Bronchial epithelial cell (primary cell): ENCODE data around the gene HACD2. TPM values are rescaled to one million over a fixed set of nuclear protein-coding genes. Genes with fewer than 3 reads are reported as not detected.

Source experiments
- DNase-seq: peaks from one replicate; pipeline ENCODE4 v3.0.0-alpha.2; 2010; ENCODE audit warnings: low read depth
- FAIRE-seq: peaks from 2 replicates; lab custom pipeline; 2011; peaks lifted over from hg19 to GRCh38; lab: Jason Lieb, UNC
- H3K27me3 ChIP-seq: 2 replicates; pipeline ENCODE4 v1.5.1; 2011; ENCODE audit warnings: low read length; ENCODE audit not compliant: control insufficient read depth, insufficient read depth
- H3K36me3 ChIP-seq: 2 replicates; pipeline ENCODE4 v1.5.1; 2011; ENCODE audit warnings: low read length; ENCODE audit not compliant: control insufficient read depth, insufficient read depth
- H3K4me3 ChIP-seq: 2 replicates; pipeline ENCODE4 v1.5.1; 2011; ENCODE audit warnings: mild to moderate bottlenecking, low read depth, low read length, control low read depth
- total RNA-seq: library from RNA; depleted of rRNA; stranded (reverse); fragments of >200 nt; gene quantifications from 2 replicates; pipeline ENCODE4 v1.2.1, GENCODE V29; 2014
- TF ChIP-seq, protein P1 (sequence below): IDR thresholded peaks from 2 replicates; pipeline ENCODE4 v1.5.1; 2011; ENCODE audit warnings: mild to moderate bottlenecking, moderate library complexity, low read length, control low read depth, inconsistent platforms; ENCODE audit not compliant: insufficient read depth, severe bottlenecking

HACD2 gene
- total RNA-seq, 1 donor from 2014 or later: 46.6 TPM

DNA sequence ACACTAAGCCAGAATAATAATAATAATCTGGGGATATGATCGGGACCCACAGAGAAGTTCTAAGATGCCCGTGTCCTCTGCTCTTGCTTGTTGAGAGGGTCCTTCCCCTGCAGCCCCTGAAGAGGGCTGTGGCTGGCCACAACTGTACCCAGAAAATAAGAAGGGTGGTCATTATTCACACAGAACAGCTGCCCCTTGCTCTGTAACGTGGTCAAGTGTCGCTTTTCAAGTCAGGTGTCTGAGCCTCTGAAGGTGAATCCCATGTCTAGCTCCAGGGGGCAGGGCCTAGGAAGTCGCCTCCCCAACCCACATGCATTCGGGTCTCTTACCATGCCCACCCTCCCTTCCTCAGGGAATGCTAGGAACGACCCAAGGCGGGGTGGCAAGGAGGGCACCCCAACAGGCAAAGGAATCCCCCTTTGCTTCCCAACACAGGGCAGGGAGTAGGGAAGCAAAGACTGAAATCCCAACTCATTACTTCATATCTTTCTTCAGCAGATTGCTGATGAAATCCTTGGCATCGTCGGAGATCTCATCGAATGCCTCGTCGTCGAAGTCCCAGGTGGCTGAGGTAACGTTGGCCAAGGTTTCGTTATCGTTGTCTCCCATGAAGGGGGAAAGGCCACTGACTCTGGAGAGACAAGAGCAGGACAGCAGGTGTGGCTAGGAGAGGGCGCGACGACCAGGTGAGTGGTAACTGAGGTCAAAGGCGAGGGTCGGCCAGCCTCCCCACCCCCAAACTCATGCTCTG lies 44.3 kb upstream of the HACD2 start:
- Histone ChIP-seq H3K4me3 (no peak overlapping the region), H3K36me3 (peaks cover 2% of the 10 kb centered on the region), H3K27me3 (no peaks in the 10 kb centered on the region)
- TF ChIP-seq, protein P1, sequence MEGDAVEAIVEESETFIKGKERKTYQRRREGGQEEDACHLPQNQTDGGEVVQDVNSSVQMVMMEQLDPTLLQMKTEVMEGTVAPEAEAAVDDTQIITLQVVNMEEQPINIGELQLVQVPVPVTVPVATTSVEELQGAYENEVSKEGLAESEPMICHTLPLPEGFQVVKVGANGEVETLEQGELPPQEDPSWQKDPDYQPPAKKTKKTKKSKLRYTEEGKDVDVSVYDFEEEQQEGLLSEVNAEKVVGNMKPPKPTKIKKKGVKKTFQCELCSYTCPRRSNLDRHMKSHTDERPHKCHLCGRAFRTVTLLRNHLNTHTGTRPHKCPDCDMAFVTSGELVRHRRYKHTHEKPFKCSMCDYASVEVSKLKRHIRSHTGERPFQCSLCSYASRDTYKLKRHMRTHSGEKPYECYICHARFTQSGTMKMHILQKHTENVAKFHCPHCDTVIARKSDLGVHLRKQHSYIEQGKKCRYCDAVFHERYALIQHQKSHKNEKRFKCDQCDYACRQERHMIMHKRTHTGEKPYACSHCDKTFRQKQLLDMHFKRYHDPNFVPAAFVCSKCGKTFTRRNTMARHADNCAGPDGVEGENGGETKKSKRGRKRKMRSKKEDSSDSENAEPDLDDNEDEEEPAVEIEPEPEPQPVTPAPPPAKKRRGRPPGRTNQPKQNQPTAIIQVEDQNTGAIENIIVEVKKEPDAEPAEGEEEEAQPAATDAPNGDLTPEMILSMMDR: no peak
- no peak for DNase-seq
- FAIRE-seq: no peak

DNA sequence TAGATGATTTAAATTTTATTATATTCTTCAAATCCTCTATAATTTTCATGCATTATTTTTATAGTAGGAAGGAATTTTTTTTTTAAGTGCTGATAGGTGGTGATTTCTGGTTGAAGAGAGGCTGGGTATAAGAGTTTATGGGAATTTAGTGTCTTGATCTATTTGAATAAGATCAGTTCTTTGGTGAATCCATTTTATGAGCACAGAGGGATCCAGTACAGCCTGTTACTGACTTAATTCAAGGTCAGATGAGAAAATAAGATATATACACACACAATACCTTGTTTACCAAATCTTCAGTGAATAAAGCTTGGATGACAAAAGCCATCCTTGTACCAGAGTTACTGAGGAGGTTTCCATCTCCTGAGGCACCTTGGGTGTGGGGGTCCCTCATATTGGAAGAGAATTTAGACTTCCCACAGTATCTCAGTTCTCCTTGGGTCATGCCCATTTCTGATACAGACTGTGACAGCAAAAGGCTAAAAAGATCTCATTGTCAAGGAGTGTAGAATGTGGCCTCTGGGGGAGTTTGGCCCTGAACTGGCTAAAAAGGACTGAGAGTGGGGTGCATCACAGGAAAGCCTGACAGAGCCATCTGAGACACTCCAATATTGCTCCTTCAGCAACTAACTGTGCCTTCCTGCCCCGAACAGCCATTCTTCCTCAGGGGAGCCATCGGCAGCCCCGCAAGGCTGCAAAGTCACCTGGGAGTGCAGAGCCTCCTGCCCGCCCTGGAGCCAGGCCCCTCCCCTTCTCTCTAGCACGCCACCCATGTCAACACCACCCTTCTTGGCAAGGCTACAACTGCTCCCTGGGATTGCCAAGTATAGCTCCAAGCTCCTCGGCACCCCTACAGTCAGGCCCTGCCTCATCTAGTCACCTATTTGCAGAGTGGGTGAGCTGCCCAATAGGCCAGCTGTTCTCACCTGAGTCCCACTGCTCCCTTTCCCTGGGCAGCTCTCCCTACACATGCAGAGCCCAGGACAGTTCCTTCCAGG lies 43.1 kb upstream of the HACD2 start:
- H3K27me3 ChIP-seq: no peaks in the 10 kb centered on the region
- TF ChIP-seq, protein P1: no peak
- peaks cover 2% of the 10 kb centered on the region for H3K36me3 ChIP-seq
- FAIRE-seq (no peak), DNase-seq (no peak)
- H3K4me3 ChIP-seq: no peak overlapping the region

DNA sequence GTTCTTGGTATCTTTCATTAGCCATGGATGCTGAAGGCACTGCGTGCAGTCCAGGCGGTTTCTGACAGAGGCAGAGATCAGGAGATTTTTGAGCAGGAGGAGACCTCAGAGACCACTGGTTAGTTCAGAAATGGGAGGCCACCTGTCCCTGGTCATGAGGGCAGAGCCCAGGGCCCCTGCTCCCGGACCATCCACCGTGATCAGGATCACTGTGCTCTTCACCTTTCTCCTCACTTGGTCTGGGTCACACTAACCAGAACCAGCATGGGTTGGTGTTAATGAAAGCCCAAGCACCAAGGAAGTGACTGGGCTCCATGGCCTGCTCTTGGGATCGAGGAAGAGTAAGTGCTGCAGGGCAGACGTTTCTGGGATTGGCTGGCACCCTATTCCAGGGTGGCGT lies 42.0 kb upstream of the HACD2 start:
- H3K36me3 ChIP-seq: peaks cover 2% of the 10 kb centered on the region
- H3K4me3 ChIP-seq: no peak overlapping the region
- no peak for FAIRE-seq
- TF ChIP-seq, protein P1: no peak
- no peaks in the 10 kb centered on the region for H3K27me3 ChIP-seq
- DNase-seq: no peak

GRCh38 chr3:123624302-123624701 lies 39.4 kb upstream of the HACD2 start:
- DNase-seq (no peak), FAIRE-seq (no peak)
- H3K27me3 ChIP-seq: no peaks in the 10 kb centered on the region
- no peak overlapping the region for H3K4me3 ChIP-seq
- TF ChIP-seq, protein P1: no peak
- no peaks in the 10 kb centered on the region for H3K36me3 ChIP-seq

DNA sequence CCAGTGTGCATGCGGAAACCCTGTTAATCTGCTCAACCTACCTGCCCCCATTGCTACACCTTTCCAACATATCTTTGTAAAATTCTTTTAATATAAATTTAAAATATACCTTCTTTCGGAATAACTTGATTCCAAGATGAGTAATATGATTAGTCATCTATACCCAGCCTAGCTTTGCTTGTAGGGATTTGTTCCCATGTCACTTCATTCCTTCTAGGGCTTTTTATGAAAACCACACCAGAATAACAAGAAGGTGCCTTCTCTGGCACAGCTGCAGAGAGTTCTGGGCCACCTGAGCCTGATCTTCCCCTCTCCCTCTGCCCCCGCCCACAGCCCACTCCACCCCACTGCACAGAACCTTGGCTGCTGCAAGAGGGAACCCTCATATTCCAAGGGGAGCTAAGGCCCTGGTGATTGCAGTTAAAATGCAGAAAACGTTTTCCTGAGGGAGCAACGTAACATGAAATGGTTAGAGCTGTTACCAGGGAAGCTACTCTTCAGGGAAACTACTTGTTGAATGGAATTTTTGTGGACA lies 38.6 kb upstream of the HACD2 start:
- TF ChIP-seq, protein P1: no peak
- FAIRE-seq (no peak), DNase-seq (peak; percentile 80)
- Histone ChIP-seq H3K27me3 (no peaks in the 10 kb centered on the region), H3K36me3 (no peaks in the 10 kb centered on the region), H3K4me3 (no peak overlapping the region)
